HepG2 (cell line): ENCODE measurements around the gene SH3GLB2. TPM values are rescaled to one million over a fixed set of nuclear protein-coding genes. Genes with fewer than 3 reads are reported as not detected.

Experiments
- ADNP ChIP-seq: sonication (generic); formaldehyde crosslinking; IDR thresholded peaks from 2 replicates; pipeline ENCODE4 v1.4.0; 2020; ENCODE audit warnings: missing genetic modification reagents
- CBX2 ChIP-seq, 2 experiments: fragments of 200-600 bp in 1 of 2; sonication (generic); formaldehyde crosslinking in 1 of 2; IDR thresholded peaks; 2 replicates each; pipeline versions ENCODE4 v1.7.0 to v1.8.1; 2018 to 2022; ENCODE audit warnings: low read depth in 2 of 2, low read length in 1 of 2, mild to moderate bottlenecking in 1 of 2, missing genetic modification reagents in 1 of 2
- ELF1 ChIP-seq: sonication (generic); formaldehyde crosslinking; IDR thresholded peaks from 2 replicates; pipeline ENCODE4 v1.4.0; 2020; ENCODE audit warnings: missing genetic modification reagents
- HOXD1 ChIP-seq: sonication (generic); formaldehyde crosslinking; IDR thresholded peaks from 2 replicates; pipeline ENCODE4 v1.5.0; 2020; ENCODE audit warnings: missing genetic modification reagents
- KDM1A ChIP-seq: IDR thresholded peaks from 2 replicates; pipeline ENCODE4 v1.6.1; 2016; ENCODE audit warnings: missing compliant biosample characterization
- PHF21A ChIP-seq: sonication (generic); formaldehyde crosslinking; IDR thresholded peaks from 2 replicates; pipeline ENCODE4 v1.5.0; 2020; ENCODE audit warnings: mild to moderate bottlenecking, missing genetic modification reagents
- POLR2A ChIP-seq, 2 experiments: IDR thresholded peaks; 2 replicates each; pipeline ENCODE4 v1.6.1; 2011; ENCODE audit warnings: low read depth in 2 of 2, low read length in 2 of 2, mild to moderate bottlenecking in 1 of 2, moderate library complexity in 1 of 2; ENCODE audit not compliant: insufficient read depth in 1 of 2
- RELA ChIP-seq: sonication (generic); formaldehyde crosslinking; IDR thresholded peaks from 2 replicates; pipeline ENCODE4 v1.4.0; 2020; ENCODE audit warnings: missing genetic modification reagents
- SETDB1 ChIP-seq: sonication (generic); formaldehyde crosslinking; IDR thresholded peaks from 2 replicates; pipeline ENCODE4 v1.5.1; 2020; ENCODE audit warnings: missing genetic modification reagents, mild to moderate bottlenecking, borderline replicate concordance
- SUZ12 ChIP-seq: fragments of 150-350 bp; IDR thresholded peaks from 2 replicates; pipeline ENCODE4 v1.6.1; 2014; ENCODE audit warnings: low read depth, low read length
- TARDBP ChIP-seq: sonication (generic); formaldehyde crosslinking; IDR thresholded peaks from 2 replicates; pipeline ENCODE4 v1.8.0; 2022; ENCODE audit warnings: mild to moderate bottlenecking, missing genetic modification reagents
- ZFP90 ChIP-seq: sonication (generic); formaldehyde crosslinking; IDR thresholded peaks from 2 replicates; pipeline ENCODE4 v1.8.0; 2022; ENCODE audit warnings: missing genetic modification reagents, mild to moderate bottlenecking, inconsistent platforms, borderline replicate concordance
- ZNF605 ChIP-seq: sonication (generic); formaldehyde crosslinking; IDR thresholded peaks from 2 replicates; pipeline ENCODE4 v1.8.0; 2022; ENCODE audit warnings: mild to moderate bottlenecking, missing genetic modification reagents
- polyA plus RNA-seq, 8 experiments: library from polyadenylated mRNA; depleted of rRNA in 3 of 8; stranded (reverse) in 7 of 8; unstranded in 1 of 8; fragments of >200 nt; fragmentation: Illumina TruSeq in 4 of 8; extraction: Trizol in 4 of 8; gene quantifications; 2 replicates each; pipeline versions ENCODE4 v1.2.1 to v1.2.3, GENCODE V29; 2011 to 2016; ENCODE audit warnings: low read depth in 4 of 8, missing spikeins in 1 of 8, mixed read lengths in 1 of 8; ENCODE audit not compliant: insufficient read depth in 1 of 8
- total RNA-seq, 5 experiments: library from RNA; depleted of rRNA; stranded (reverse); fragments of >200 nt; fragmentation: Illumina TruSeq; extraction: Trizol; gene quantifications; 2 replicates each; pipeline ENCODE4 v1.2.3, GENCODE V29; 2016; ENCODE audit warnings: low read depth in 1 of 5
- TF ChIP-seq, protein P1 (sequence below): sonication (generic); formaldehyde crosslinking; conservative IDR thresholded peaks from 2 replicates; pipeline ENCODE4 v1.8.1; 2023; ENCODE audit warnings: missing genetic modification reagents
- TF ChIP-seq, protein P2 (sequence below): sonication (generic); formaldehyde crosslinking; IDR thresholded peaks from 2 replicates; pipeline ENCODE4 v1.5.0; 2020; ENCODE audit warnings: mild to moderate bottlenecking, missing genetic modification reagents
- TF ChIP-seq, protein P3 (sequence below): sonication (generic); formaldehyde crosslinking; IDR thresholded peaks from 2 replicates; pipeline ENCODE4 v1.5.0; 2020; ENCODE audit warnings: mild to moderate bottlenecking, missing genetic modification reagents
- TF ChIP-seq, protein P4 (sequence below): sonication (generic); formaldehyde crosslinking; IDR thresholded peaks from 2 replicates; pipeline ENCODE4 v1.5.0; 2020; ENCODE audit warnings: missing genetic modification reagents, mild to moderate bottlenecking, borderline replicate concordance
- TF ChIP-seq, protein P5 (sequence below): sonication (generic); formaldehyde crosslinking; IDR thresholded peaks from 2 replicates; pipeline ENCODE4 v1.5.1; 2020; ENCODE audit warnings: missing genetic modification reagents, mild to moderate bottlenecking, borderline replicate concordance
- TF ChIP-seq, protein P6 (sequence below): sonication (generic); formaldehyde crosslinking; IDR thresholded peaks from 2 replicates; pipeline ENCODE4 v1.4.0; 2020; ENCODE audit warnings: missing genetic modification reagents

SH3GLB2 gene
- total and polyA plus RNA-seq, 2 of the 13 experiments (the other 11 are each of a cell fraction or from before 2014, with no cell fraction given) = 24.0 to 40.6 TPM

DNA sequence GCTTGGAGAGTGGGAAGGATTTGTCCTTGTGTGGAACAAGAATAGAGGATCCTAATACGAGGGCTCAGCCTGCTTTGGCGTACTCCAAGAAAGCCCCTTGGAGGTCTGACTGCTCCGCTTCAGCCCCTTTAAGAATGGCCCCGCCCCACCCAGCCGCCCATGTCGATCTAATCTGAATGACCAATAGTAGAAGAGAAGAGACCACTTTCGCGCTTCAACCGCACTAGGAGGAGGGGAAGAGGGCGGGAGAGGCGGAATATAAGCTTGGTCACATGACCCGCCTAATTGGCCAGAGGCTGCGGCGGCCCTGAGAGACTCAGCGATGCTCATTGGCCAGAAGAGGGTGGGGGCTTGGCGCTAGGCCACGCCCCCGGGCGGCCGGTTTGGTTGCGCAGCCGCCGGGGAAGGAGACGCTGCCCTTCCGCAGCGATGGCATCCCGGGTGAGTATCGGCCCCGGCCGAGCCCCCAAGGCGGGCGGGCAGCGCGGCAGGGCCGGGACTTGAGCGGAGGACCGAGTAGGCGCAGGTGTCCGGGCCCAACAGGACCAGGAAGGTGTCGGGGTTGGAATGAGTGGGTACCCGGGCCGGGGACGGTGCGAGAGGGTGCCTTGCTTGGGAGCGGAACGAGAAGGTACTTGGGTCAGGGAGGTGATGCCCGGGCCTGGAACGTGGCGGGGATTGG, 8.3 kb upstream of the SH3GLB2 start, which contains the start of gene MIGA2 (continued):
- TF ChIP-seq, protein P1, sequence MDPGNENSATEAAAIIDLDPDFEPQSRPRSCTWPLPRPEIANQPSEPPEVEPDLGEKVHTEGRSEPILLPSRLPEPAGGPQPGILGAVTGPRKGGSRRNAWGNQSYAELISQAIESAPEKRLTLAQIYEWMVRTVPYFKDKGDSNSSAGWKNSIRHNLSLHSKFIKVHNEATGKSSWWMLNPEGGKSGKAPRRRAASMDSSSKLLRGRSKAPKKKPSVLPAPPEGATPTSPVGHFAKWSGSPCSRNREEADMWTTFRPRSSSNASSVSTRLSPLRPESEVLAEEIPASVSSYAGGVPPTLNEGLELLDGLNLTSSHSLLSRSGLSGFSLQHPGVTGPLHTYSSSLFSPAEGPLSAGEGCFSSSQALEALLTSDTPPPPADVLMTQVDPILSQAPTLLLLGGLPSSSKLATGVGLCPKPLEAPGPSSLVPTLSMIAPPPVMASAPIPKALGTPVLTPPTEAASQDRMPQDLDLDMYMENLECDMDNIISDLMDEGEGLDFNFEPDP (CRISPR knock-in tag) = no peak
- no peak for TF ChIP-seq CBX2 (IDR thresholded peaks at IDR 0.05; ENCODE audit: low read depth, low read length)
- no peak for TF ChIP-seq CBX2 (CRISPR knock-in tag; IDR thresholded peaks at IDR 0.05; ENCODE audit: low read depth)
- peak; percentile 57; the same call in 1 of the 2 replicates for TF ChIP-seq ZNF605 (CRISPR knock-in tag)
- TF ChIP-seq ZFP90 = peak; percentile 15; the same call in 1 of the 2 replicates
- TF ChIP-seq, protein P2, sequence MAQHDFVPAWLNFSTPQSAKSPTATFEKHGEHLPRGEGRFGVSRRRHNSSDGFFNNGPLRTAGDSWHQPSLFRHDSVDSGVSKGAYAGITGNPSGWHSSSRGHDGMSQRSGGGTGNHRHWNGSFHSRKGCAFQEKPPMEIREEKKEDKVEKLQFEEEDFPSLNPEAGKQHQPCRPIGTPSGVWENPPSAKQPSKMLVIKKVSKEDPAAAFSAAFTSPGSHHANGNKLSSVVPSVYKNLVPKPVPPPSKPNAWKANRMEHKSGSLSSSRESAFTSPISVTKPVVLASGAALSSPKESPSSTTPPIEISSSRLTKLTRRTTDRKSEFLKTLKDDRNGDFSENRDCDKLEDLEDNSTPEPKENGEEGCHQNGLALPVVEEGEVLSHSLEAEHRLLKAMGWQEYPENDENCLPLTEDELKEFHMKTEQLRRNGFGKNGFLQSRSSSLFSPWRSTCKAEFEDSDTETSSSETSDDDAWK = no peak
- TF ChIP-seq, protein P3, sequence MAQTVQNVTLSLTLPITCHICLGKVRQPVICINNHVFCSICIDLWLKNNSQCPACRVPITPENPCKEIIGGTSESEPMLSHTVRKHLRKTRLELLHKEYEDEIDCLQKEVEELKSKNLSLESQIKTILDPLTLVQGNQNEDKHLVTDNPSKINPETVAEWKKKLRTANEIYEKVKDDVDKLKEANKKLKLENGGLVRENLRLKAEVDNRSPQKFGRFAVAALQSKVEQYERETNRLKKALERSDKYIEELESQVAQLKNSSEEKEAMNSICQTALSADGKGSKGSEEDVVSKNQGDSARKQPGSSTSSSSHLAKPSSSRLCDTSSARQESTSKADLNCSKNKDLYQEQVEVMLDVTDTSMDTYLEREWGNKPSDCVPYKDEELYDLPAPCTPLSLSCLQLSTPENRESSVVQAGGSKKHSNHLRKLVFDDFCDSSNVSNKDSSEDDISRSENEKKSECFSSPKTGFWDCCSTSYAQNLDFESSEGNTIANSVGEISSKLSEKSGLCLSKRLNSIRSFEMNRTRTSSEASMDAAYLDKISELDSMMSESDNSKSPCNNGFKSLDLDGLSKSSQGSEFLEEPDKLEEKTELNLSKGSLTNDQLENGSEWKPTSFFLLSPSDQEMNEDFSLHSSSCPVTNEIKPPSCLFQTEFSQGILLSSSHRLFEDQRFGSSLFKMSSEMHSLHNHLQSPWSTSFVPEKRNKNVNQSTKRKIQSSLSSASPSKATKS (CRISPR knock-in tag) = no peak
- TF ChIP-seq ADNP = no peak
- TF ChIP-seq, protein P4, sequence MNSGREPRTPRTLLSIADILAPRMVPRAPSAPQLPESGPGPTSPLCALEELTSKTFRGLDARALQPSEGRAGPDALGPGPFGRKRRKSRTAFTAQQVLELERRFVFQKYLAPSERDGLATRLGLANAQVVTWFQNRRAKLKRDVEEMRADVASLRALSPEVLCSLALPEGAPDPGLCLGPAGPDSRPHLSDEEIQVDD = no peak
- TF ChIP-seq SUZ12 = no peak
- peak; percentile 87 for TF ChIP-seq PHF21A (CRISPR knock-in tag)
- TF ChIP-seq HOXD1 (CRISPR knock-in tag) = no peak
- TF ChIP-seq RELA (CRISPR knock-in tag) = no peak
- no peak; the same call in 1 of the 2 replicates for TF ChIP-seq ELF1 (CRISPR knock-in tag)
- TF ChIP-seq, protein P5, sequence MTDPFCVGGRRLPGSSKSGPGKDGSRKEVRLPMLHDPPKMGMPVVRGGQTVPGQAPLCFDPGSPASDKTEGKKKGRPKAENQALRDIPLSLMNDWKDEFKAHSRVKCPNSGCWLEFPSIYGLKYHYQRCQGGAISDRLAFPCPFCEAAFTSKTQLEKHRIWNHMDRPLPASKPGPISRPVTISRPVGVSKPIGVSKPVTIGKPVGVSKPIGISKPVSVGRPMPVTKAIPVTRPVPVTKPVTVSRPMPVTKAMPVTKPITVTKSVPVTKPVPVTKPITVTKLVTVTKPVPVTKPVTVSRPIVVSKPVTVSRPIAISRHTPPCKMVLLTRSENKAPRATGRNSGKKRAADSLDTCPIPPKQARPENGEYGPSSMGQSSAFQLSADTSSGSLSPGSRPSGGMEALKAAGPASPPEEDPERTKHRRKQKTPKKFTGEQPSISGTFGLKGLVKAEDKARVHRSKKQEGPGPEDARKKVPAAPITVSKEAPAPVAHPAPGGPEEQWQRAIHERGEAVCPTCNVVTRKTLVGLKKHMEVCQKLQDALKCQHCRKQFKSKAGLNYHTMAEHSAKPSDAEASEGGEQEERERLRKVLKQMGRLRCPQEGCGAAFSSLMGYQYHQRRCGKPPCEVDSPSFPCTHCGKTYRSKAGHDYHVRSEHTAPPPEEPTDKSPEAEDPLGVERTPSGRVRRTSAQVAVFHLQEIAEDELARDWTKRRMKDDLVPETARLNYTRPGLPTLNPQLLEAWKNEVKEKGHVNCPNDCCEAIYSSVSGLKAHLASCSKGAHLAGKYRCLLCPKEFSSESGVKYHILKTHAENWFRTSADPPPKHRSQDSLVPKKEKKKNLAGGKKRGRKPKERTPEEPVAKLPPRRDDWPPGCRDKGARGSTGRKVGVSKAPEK = no peak
- TF ChIP-seq, protein P6, sequence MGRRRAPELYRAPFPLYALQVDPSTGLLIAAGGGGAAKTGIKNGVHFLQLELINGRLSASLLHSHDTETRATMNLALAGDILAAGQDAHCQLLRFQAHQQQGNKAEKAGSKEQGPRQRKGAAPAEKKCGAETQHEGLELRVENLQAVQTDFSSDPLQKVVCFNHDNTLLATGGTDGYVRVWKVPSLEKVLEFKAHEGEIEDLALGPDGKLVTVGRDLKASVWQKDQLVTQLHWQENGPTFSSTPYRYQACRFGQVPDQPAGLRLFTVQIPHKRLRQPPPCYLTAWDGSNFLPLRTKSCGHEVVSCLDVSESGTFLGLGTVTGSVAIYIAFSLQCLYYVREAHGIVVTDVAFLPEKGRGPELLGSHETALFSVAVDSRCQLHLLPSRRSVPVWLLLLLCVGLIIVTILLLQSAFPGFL (CRISPR knock-in tag) = 0 out of 2 replicates have a peak, but pooled peaks have one; percentile 46
- no peak for TF ChIP-seq TARDBP (CRISPR knock-in tag)
- no peak for TF ChIP-seq KDM1A (CRISPR knock-in tag)
- 0 out of 2 replicates have a peak, but pooled peaks have one; percentile 20 for TF ChIP-seq SETDB1 (CRISPR knock-in tag)
- TF ChIP-seq POLR2A (IDR thresholded peaks at IDR 0.05; ENCODE audit: insufficient read depth in 1 of 2, low read depth in 2 of 2, low read length in 2 of 2) = peak; percentile 71 to 74
